ENCODE measurements around the gene OAF.

OAF gene

DNA sequence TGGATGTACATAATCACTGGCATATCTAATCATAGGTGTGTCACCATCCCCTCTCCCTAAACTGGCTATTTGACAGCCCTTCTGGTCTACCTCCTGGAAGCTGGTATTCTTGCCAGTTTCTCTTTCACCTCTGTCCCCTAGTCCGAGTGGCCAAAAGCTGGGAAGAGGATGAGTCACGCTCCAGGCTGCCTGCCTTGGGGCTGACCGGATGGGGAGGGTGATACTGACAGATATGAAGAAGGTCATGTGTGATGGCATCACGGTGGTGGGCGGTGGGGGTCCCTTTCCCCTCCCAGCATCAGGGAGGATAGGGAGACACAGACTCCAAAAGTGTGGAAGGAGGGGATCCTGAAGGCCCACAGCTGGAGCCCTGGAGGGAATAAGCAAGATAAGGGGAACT is 4.8 kb downstream of the OAF start:
- TF ChIP-seq, protein P1, sequence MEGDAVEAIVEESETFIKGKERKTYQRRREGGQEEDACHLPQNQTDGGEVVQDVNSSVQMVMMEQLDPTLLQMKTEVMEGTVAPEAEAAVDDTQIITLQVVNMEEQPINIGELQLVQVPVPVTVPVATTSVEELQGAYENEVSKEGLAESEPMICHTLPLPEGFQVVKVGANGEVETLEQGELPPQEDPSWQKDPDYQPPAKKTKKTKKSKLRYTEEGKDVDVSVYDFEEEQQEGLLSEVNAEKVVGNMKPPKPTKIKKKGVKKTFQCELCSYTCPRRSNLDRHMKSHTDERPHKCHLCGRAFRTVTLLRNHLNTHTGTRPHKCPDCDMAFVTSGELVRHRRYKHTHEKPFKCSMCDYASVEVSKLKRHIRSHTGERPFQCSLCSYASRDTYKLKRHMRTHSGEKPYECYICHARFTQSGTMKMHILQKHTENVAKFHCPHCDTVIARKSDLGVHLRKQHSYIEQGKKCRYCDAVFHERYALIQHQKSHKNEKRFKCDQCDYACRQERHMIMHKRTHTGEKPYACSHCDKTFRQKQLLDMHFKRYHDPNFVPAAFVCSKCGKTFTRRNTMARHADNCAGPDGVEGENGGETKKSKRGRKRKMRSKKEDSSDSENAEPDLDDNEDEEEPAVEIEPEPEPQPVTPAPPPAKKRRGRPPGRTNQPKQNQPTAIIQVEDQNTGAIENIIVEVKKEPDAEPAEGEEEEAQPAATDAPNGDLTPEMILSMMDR (IDR thresholded peaks at IDR 0.05; ENCODE audit: low read depth, low read length, missing control alignments) = no peak
- in situ Hi-C loops (cut with HindIII; ENCODE audit: low sequenced_read_pairs) = no loop called here
- DNase-seq (ENCODE audit: low read depth) = no peak
- H3K4me3 ChIP-seq (ENCODE audit: low read depth, low read length) = no peak overlapping the region

DNA sequence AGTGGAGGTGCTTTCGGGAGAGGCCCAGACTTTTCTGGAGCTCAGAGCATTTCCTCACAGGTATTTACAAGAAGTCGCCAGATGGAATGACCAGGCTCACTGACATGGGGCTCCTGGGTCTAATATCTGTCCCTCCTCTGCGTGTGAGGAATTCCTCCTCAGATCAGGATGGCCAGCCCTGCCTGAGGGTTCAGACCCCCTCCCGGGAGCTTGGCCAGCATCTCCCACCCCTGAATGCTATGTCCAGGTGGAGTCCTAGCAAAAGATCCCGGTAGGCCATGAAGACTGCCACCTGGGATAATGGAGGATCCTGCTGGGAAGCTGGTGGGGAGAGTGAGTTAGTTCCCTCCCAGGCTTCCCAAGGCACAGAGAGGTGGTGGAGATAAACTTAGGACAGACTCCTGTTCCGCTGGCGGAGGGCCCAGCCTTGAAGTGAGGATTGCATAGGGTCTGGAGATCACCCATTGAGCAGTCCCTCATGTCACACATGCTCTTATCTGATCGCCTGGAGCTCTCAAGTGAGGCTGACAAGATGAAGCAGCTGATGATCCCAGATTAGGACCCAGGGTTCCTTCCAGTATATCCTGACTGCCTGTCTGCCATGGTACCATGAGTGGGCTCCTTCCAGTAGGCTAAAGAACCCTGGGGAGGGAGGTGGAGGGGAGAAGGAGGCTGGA is 5.7 kb downstream of the OAF start:
- no peak for DNase-seq (ENCODE audit: low read depth)
- TF ChIP-seq, protein P1 (IDR thresholded peaks at IDR 0.05; ENCODE audit: low read depth, low read length, missing control alignments) = no peak
- no peak overlapping the region for H3K4me3 ChIP-seq (ENCODE audit: low read depth, low read length)
- in situ Hi-C loops (cut with HindIII; ENCODE audit: low sequenced_read_pairs) = no loop called here

DNA sequence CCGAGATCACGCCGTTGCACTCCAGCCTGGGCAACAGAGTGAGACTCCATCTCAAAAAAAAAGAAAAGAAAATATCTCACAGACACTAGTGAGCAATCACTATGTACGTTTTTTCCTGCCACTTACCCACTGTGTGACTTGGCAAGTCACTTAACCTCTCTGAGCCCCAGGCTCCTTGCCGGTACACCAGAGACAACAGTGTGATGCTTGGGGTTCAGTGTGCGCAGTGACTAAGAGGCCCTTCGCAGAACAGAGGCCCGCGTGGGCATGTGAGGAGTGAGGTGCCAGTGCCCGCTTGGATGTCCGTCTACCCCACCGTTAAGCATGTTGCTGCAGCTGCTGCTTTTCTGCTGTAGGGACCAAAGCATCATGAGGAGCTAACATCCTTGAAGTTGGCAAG is 6.7 kb downstream of the OAF start:
- H3K4me3 ChIP-seq (ENCODE audit: low read depth, low read length) = no peak overlapping the region
- in situ Hi-C loops (cut with HindIII; ENCODE audit: low sequenced_read_pairs) = no loop called here
- DNase-seq (ENCODE audit: low read depth) = no peak
- TF ChIP-seq, protein P1 (IDR thresholded peaks at IDR 0.05; ENCODE audit: low read depth, low read length, missing control alignments) = no peak

DNA sequence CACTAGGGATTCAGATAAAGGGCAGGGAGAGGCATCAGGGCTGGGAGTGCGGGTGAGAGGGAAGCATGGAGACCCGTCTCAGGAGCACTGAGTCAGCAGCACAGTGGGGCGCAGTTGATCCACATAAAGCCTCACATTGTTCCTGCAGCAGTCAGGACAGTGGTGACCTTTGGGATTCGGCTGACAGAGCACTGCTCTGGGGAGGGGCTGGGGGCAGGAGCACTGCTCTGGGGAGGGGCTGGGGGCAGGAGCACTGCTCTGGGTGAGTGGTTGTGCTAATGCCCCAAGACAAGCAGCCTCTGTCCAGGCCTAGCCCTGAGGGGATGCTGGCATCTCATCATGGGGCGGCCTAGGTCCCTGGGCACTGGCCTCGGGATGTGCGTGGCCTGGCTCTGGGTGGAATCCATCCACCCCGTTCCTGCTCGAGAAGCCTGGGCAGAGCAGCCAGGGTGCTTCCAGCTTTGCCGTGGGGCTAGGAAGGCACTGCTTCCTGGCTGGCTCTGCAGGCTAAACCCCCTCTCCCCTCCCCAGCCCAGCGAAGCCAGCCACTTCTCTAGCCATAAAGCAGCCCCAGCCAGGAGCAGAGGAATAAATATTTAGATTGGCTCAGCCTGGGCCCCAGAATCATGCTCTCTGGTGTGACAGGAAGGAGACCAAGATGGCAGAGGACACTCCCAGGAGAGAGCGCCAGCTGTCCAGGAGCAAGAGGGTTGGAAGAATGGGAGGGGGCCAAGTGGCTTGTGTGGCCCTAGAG is 7.3 kb downstream of the OAF start:
- TF ChIP-seq, protein P1 (IDR thresholded peaks at IDR 0.05; ENCODE audit: low read depth, low read length, missing control alignments) = no peak
- in situ Hi-C loops (cut with HindIII; ENCODE audit: low sequenced_read_pairs) = no loop called here
- no peak for DNase-seq (ENCODE audit: low read depth)
- no peak overlapping the region for H3K4me3 ChIP-seq (ENCODE audit: low read depth, low read length)

DNA sequence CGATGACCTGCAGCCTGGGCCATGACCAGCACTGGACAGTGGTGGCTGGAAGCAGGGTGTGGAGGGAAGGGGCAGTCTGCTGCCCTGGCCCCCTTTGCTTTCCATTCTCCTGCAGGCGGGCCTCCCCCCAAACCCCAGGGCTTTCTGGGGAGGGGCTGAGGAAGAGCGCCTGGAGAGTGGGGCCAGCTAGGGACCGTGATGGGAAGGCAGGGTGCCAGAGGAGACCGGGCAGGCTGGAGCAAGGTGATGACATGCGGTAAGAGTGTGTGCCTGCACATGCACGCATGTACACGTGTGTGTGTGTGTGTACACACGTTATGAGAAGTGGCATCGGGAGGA is 7.8 kb downstream of the OAF start:
- no peak for DNase-seq (ENCODE audit: low read depth)
- in situ Hi-C loops (cut with HindIII; ENCODE audit: low sequenced_read_pairs) = no loop called here
- TF ChIP-seq, protein P1 (IDR thresholded peaks at IDR 0.05; ENCODE audit: low read depth, low read length, missing control alignments) = no peak
- no peak overlapping the region for H3K4me3 ChIP-seq (ENCODE audit: low read depth, low read length)

DNA sequence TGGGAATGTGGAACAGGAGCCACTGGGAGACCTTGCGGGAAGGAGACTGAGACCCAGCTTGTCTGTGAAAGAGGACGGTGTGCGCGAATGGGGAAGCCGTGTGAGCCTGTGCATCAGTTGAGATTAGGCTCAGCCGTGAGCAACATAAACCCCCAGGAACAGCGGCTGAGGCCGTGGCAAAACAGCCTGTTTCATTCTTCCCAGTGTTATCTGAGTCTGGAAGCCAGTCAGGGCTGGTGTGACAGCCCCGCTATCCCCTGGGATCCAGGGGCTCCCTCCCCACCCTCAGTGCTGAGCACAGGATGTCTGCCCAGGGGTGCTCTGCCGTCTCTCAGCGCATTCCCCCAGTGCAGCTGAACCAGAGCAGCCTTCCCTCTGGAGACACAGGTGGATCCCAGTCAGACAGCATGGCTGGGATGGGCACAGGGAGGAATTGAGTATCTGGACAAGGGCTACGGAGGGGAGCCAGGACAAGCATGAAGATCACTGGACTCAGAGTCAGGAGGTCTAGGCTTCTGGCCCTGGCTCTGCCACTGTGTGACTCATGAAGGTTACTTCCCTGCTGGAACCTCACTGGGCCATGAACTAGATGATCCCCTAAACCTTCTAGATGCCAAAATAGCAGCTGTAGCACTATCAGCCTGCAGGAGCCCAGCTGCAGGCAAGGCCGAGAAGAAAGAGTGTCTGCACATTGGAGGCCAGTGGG is 8.6 kb downstream of the OAF start:
- in situ Hi-C loops (cut with HindIII; ENCODE audit: low sequenced_read_pairs) = no loop called here
- TF ChIP-seq, protein P1 (IDR thresholded peaks at IDR 0.05; ENCODE audit: low read depth, low read length, missing control alignments) = no peak
- no peak overlapping the region for H3K4me3 ChIP-seq (ENCODE audit: low read depth, low read length)
- DNase-seq (ENCODE audit: low read depth) = no peak

Data from astrocyte of the cerebellum (primary cell).